ENCODE results near the gene FXN.

DNA sequence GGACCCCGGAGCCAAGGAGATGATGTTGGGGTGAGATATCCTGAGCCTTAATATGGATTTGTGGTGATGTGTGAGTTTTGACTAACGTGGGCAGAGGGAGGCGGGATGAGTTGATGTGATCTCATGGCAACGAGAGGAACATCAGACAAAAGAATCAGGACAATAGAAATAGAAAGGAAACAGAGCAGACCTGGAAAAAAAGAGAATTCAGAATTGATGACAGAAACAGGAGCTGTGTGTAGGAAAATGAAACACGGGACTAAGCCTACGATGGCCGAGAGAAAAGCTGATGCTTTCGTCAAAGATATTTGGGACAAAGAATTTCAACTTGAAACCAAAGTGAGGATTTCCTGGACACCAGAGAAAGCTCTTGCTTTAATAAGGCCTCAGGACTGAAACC lies 32.5 kb upstream of the FXN start:
- TF ChIP-seq, protein P1, sequence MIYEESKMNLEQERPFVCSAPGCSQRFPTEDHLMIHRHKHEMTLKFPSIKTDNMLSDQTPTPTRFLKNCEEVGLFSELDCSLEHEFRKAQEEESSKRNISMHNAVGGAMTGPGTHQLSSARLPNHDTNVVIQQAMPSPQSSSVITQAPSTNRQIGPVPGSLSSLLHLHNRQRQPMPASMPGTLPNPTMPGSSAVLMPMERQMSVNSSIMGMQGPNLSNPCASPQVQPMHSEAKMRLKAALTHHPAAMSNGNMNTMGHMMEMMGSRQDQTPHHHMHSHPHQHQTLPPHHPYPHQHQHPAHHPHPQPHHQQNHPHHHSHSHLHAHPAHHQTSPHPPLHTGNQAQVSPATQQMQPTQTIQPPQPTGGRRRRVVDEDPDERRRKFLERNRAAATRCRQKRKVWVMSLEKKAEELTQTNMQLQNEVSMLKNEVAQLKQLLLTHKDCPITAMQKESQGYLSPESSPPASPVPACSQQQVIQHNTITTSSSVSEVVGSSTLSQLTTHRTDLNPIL (CRISPR knock-in tag; IDR thresholded peaks at IDR 0.05; ENCODE audit: low read depth) = no peak
- TF ChIP-seq PPARA (CRISPR knock-in tag; IDR thresholded peaks at IDR 0.05; ENCODE audit: borderline replicate concordance) (no peak), SNAI2 (CRISPR knock-in tag; IDR thresholded peaks at IDR 0.05) (no peak), GLIS3 (CRISPR knock-in tag; IDR thresholded peaks at IDR 0.05) (no peak), ZNF70 (CRISPR knock-in tag; IDR thresholded peaks at IDR 0.05) (no peak), ARNTL (CRISPR knock-in tag; IDR thresholded peaks at IDR 0.05; ENCODE audit: borderline replicate concordance, low read depth) (no peak), RARB (CRISPR knock-in tag; IDR thresholded peaks at IDR 0.05) (no peak), ZNF565 (CRISPR knock-in tag; conservative IDR thresholded peaks at IDR 0.05; ENCODE audit: low read depth) (no peak)
- TF ChIP-seq, protein P2, sequence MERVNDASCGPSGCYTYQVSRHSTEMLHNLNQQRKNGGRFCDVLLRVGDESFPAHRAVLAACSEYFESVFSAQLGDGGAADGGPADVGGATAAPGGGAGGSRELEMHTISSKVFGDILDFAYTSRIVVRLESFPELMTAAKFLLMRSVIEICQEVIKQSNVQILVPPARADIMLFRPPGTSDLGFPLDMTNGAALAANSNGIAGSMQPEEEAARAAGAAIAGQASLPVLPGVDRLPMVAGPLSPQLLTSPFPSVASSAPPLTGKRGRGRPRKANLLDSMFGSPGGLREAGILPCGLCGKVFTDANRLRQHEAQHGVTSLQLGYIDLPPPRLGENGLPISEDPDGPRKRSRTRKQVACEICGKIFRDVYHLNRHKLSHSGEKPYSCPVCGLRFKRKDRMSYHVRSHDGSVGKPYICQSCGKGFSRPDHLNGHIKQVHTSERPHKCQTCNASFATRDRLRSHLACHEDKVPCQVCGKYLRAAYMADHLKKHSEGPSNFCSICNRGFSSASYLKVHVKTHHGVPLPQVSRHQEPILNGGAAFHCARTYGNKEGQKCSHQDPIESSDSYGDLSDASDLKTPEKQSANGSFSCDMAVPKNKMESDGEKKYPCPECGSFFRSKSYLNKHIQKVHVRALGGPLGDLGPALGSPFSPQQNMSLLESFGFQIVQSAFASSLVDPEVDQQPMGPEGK (CRISPR knock-in tag; IDR thresholded peaks at IDR 0.05; ENCODE audit: borderline replicate concordance) = no peak
- TF ChIP-seq, protein P3, sequence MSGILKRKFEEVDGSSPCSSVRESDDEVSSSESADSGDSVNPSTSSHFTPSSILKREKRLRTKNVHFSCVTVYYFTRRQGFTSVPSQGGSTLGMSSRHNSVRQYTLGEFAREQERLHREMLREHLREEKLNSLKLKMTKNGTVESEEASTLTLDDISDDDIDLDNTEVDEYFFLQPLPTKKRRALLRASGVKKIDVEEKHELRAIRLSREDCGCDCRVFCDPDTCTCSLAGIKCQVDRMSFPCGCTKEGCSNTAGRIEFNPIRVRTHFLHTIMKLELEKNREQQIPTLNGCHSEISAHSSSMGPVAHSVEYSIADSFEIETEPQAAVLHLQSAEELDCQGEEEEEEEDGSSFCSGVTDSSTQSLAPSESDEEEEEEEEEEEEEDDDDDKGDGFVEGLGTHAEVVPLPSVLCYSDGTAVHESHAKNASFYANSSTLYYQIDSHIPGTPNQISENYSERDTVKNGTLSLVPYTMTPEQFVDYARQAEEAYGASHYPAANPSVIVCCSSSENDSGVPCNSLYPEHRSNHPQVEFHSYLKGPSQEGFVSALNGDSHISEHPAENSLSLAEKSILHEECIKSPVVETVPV (CRISPR knock-in tag; IDR thresholded peaks at IDR 0.05) = no peak
- TF ChIP-seq, protein P4, sequence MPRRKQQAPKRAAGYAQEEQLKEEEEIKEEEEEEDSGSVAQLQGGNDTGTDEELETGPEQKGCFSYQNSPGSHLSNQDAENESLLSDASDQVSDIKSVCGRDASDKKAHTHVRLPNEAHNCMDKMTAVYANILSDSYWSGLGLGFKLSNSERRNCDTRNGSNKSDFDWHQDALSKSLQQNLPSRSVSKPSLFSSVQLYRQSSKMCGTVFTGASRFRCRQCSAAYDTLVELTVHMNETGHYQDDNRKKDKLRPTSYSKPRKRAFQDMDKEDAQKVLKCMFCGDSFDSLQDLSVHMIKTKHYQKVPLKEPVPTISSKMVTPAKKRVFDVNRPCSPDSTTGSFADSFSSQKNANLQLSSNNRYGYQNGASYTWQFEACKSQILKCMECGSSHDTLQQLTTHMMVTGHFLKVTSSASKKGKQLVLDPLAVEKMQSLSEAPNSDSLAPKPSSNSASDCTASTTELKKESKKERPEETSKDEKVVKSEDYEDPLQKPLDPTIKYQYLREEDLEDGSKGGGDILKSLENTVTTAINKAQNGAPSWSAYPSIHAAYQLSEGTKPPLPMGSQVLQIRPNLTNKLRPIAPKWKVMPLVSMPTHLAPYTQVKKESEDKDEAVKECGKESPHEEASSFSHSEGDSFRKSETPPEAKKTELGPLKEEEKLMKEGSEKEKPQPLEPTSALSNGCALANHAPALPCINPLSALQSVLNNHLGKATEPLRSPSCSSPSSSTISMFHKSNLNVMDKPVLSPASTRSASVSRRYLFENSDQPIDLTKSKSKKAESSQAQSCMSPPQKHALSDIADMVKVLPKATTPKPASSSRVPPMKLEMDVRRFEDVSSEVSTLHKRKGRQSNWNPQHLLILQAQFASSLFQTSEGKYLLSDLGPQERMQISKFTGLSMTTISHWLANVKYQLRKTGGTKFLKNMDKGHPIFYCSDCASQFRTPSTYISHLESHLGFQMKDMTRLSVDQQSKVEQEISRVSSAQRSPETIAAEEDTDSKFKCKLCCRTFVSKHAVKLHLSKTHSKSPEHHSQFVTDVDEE (CRISPR knock-in tag; IDR thresholded peaks at IDR 0.05) = no peak

Measured in SK-N-SH treated with all-trans-retinoic acid at 6 μM for 48 hours (cell line).